ENCODE data around the gene MYOD1. TPM values are rescaled to one million over a fixed set of nuclear protein-coding genes. Genes with fewer than 3 reads are reported as not detected.

MYOD1 gene
- total RNA-seq, 1 experiment from 2014 or later: not detected

DNA sequence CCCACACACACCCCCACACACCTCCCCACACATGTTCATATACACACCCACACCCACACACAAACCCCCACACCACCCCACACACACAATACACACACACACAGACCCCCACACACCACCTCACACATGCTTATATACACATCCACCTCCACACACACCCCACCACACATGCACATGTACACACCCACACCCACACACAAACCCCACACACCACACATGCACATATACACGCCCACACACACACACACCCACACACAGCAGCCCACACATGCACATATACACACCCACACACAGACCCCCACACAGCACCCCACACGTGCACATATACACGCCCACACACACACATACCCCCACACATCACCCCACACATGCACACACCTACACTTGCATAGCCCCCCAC is 44.3 kb downstream of the MYOD1 start:
- in situ Hi-C loops (cut with HindIII; ENCODE audit: low sequenced_read_pairs): no loop called here
- no peak for DNase-seq (ENCODE audit: low spot score)

GRCh38 chr11:17764446-17765218 is 45.3 kb downstream of the MYOD1 start:
- no peak for DNase-seq (ENCODE audit: low spot score)
- in situ Hi-C loops (cut with HindIII; ENCODE audit: low sequenced_read_pairs): no loop called here

- in situ Hi-C loops (cut with HindIII; ENCODE audit: low sequenced_read_pairs): no loop called here
- peak; percentile 72 for DNase-seq (ENCODE audit: low spot score)
Observed at GRCh38 chr11:17765356-17766072, 46.1 kb downstream of the MYOD1 start.

DNA sequence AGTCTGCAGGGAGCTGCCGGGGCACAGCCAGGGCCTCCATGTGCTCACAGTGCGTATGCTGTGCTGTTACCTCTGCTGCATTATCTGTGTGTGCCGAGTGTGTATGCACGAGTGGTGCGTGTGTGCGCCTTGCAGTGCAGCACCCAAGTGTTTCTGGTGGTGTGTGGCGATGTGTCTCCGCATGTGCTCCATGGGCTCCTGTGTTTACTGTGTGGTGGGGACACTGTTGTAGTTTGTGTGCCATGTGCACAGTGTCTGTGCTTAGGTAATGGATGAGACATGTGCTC is 46.6 kb downstream of the MYOD1 start:
- no peak for DNase-seq (ENCODE audit: low spot score)
- in situ Hi-C loops (cut with HindIII; ENCODE audit: low sequenced_read_pairs): no loop called here

DNA sequence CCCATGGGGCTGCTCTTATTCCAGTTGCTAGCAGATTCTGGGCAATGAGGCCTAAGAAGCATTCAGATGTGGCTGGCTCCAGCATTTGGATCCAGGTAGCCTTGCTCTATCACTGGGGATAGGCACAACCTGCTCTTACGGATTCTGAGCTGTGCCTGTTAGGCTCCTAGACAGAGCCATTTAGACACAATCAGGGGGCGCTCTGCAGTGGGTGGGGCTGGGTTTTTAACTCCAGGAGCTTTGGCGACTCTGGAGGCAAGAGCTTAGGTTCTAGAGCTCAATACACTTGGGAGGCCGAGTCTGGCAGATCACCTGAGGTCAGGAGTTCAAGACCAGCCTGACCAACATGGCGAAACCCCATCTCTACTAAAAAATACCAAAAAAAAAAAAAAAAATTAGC is 47.2 kb downstream of the MYOD1 start:
- in situ Hi-C loops (cut with HindIII; ENCODE audit: low sequenced_read_pairs): no loop called here
- DNase-seq (ENCODE audit: low spot score): no peak

DNA sequence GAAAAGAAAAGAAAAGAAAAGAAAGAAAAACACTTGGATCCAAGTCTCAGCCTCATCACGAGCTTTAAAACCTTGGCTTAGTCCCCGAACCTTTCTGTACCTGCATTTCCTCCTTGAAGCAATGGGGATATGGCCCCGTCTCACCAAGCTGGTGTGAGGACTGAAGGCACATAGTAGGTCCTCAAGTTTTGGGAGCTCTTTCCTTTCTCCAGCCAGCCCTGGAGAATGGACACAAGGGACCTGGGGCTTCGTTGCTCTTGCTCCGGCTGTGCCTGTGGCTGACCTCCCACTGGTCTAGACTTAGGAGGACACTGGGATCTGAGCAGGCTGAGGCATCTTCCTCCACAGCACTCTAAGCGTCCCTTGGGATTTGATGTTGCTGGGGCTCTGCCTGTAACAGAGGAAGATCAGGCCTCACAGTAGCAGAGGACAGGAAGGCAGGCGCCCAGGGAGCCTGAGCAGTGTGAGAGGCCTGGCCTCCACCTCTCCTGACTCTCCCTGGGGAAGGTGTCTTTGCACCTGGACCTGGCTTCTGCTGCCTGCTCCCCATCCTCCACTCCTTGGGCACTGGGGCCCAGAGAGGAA is 48.0 kb downstream of the MYOD1 start:
- no peak for DNase-seq (ENCODE audit: low spot score)
- in situ Hi-C loops (cut with HindIII; ENCODE audit: low sequenced_read_pairs): no loop called here

DNA sequence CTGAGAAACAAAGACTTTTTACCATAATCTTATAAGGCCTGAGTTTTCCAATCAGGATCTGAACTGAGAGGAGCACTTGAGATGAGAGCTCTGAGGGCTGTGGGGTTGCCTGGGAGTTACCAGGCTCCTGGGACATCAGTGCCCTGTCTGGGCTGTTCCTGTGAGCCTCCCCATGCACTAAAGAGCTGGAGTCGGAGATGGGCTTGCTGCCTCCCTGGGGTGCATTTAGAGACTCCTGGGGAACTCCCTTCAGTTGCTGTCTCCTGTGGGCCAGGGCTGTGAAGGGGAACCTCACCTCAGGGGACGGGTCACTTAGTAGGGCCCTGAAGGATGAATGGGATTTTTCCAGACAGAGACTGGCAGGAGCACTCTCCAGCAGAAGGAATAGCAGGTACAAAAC is 48.5 kb downstream of the MYOD1 start:
- in situ Hi-C loops (cut with HindIII; ENCODE audit: low sequenced_read_pairs): no loop called here
- no peak for DNase-seq (ENCODE audit: low spot score)

DNA sequence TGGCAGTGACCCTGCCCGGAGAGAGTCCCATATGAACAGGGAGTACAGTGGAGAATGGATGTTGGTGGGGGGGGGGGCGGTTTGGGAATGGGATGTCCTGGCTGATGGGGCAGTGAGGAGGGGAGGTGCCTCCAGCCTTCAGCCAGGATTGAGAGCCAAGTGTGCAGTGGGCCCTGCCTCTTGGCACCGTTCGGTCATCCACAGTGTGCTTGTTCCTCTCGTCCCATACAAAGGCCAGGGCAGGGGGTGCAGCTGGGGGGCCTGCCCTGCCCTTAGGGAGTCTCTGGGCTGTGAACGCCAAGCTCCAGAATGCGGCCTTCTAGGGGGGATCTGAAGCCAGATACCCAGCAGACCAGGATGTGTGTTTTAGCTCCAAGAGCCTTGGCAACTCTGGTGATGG is 49.2 kb downstream of the MYOD1 start:
- no peak for DNase-seq (ENCODE audit: low spot score)
- in situ Hi-C loops (cut with HindIII; ENCODE audit: low sequenced_read_pairs): no loop called here

DNA sequence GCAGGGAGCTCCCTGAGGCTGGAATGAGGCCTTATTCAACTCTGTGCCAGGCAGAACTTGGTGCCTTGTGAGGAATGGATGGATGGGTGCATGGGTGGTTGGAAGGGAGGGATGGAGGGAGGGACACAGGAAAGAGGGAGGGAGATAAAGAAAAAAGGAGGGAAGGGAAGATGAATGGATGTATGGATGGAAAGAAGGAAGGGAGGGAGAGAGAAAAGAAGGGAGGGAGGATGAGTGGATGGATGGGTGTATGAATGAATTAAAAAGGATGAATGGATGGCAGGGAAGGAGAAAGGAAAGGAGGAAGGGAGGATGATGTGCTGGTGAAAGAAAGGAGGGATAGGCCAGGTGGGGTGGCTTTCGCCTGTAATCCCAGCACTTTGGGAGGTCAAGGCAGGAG is 49.8 kb downstream of the MYOD1 start:
- in situ Hi-C loops (cut with HindIII; ENCODE audit: low sequenced_read_pairs): no loop called here
- DNase-seq (ENCODE audit: low spot score): no peak

DNA sequence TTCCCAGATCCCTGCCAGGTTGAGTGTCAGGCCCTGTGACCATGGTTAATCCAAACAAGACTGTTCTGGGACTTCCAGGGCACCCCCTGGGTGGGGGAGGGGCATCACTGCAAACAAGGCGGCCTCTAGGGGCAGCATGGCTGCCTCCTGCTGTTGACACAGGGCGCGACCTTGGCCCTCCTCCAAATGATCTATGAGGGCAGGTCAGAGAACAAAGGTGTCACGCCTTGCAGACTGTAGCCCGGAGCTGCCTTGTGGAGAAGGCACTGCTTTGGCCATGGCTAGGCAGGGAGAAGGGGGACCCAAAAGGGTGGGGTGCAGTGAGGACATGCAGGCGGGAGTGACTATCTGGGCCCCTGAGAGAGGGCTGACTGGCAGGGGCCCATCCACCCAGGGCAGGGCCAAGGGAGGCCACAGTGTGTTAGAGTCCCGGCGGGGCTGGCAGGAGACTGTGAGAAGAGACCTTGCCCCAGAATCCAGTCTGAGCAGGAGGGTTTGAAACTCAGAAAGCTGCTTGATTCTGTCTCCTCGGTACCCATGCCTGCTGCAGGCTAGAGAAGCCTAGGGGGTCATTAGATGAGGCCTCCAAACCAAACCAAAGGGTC is 50.8 kb downstream of the MYOD1 start:
- no peak for DNase-seq (ENCODE audit: low spot score)
- in situ Hi-C loops (cut with HindIII; ENCODE audit: low sequenced_read_pairs): no loop called here

GRCh38 chr11:17770917-17771316 is 51.5 kb downstream of the MYOD1 start:
- DNase-seq (ENCODE audit: low spot score): no peak
- in situ Hi-C loops (cut with HindIII; ENCODE audit: low sequenced_read_pairs): no loop called here

- no peak for DNase-seq (ENCODE audit: low spot score)
- in situ Hi-C loops (cut with HindIII; ENCODE audit: low sequenced_read_pairs): no loop called here
Observed at GRCh38 chr11:17771415-17771814, 52.0 kb downstream of the MYOD1 start.

Other genes with a start within 250 kb of the MYOD1 start
- 0.47 and 1.1 TPM in 2 replicates for gene ABCC8, start 242.7 kb upstream of the MYOD1 start, total RNA-seq (2014; rRNA removed; shearing (Covaris generic))
- not detected in 2 replicates for gene USH1C, start 175.2 kb upstream of the MYOD1 start, total RNA-seq (2014; rRNA removed; shearing (Covaris generic))
- not detected in 2 replicates for gene OTOG, start 172.3 kb upstream of the MYOD1 start, total RNA-seq (2014; rRNA removed; shearing (Covaris generic))
- gene KCNC1, start 15.2 kb downstream of the MYOD1 start, total RNA-seq (2014; rRNA removed; shearing (Covaris generic)): 0.06 and 0.37 TPM in 2 replicates

Measured in G401 (cell line).